Measurements from ENCODE around the gene MEIOSIN. TPM values are rescaled to one million over a fixed set of nuclear protein-coding genes. Genes with fewer than 3 reads are reported as not detected.
A peak's percentile ranks its signal among the peaks of the same experiment; 100 is the strongest.

MEIOSIN gene
- total and polyA plus RNA-seq, 9 of the 15 experiments (the other 6 are each of a cell fraction or from before 2014, with no cell fraction given), result 0.06 to 2.0 (median 0.76) TPM

GRCh38 chr19:45716359-45717130 is 16.7 kb upstream of the MEIOSIN start (continued):
- TF ChIP-seq ZBTB11 (CRISPR knock-in tag; IDR thresholded peaks at IDR 0.05), result no peak
- TF ChIP-seq BRD9 (IDR thresholded peaks at IDR 0.05; ENCODE audit: low read depth, partially characterized antibody), result peak; percentile 31
- no peak for TF ChIP-seq ELF4 (CRISPR knock-in tag; IDR thresholded peaks at IDR 0.05)
- no peak for TF ChIP-seq ASH1L (IDR thresholded peaks at IDR 0.05; ENCODE audit: borderline replicate concordance, low read depth, partially characterized antibody)
- no peak for TF ChIP-seq SREBF2 (CRISPR knock-in tag; IDR thresholded peaks at IDR 0.05)
- no peak; the same call in 1 of the 2 replicates for TF ChIP-seq L3MBTL2 (IDR thresholded peaks at IDR 0.05)
- peak; percentile 45; the same call in 1 of the 2 replicates for TF ChIP-seq SMARCE1 (IDR thresholded peaks at IDR 0.05)
- TF ChIP-seq ARNT (IDR thresholded peaks at IDR 0.05), result peak in 1 of 2 experiments; percentile 11; a peak in 1 of 4 replicates
- no peak for TF ChIP-seq PHF20 (IDR thresholded peaks at IDR 0.05; ENCODE audit: partially characterized antibody)
- no peak for TF ChIP-seq MCM2 (IDR thresholded peaks at IDR 0.05; ENCODE audit: low read depth)
- TF ChIP-seq SAP30 (IDR thresholded peaks at IDR 0.05; ENCODE audit: borderline replicate concordance, insufficient read depth, low read depth, low read length, poor library complexity, severe bottlenecking), result no peak
- TF ChIP-seq DPF2 (IDR thresholded peaks at IDR 0.05), result no peak; the same call in 1 of the 2 replicates
- TF ChIP-seq LARP7 (IDR thresholded peaks at IDR 0.05), result 0 out of 2 replicates have a peak, but pooled peaks have one; percentile 47
- TF ChIP-seq IFI16 (CRISPR knock-in tag; IDR thresholded peaks at IDR 0.05), result no peak
- 0 out of 2 replicates have a peak, but pooled peaks have one; percentile 26 for TF ChIP-seq MECOM (CRISPR knock-in tag; IDR thresholded peaks at IDR 0.05)
- TF ChIP-seq ZBTB9 (CRISPR knock-in tag; IDR thresholded peaks at IDR 0.05), result no peak
- peak in 1 of 2 experiments; percentile 57; a peak in 1 of 4 replicates for TF ChIP-seq SIN3A (IDR thresholded peaks at IDR 0.05; ENCODE audit: borderline replicate concordance in 2 of 2, control insufficient read depth in 1 of 2, low read depth in 2 of 2, low read length in 2 of 2)
- TF ChIP-seq NCOA4 (IDR thresholded peaks at IDR 0.05; ENCODE audit: partially characterized antibody), result peak; percentile 27
- no peak for TF ChIP-seq RBBP5 (IDR thresholded peaks at IDR 0.05; ENCODE audit: borderline replicate concordance, insufficient read depth, low read length, poor library complexity, severe bottlenecking)
- no peak for TF ChIP-seq CSDE1 (IDR thresholded peaks at IDR 0.05)
- peak; percentile 48; the same call in 1 of the 2 replicates for TF ChIP-seq KHSRP (IDR thresholded peaks at IDR 0.05)
- 0 out of 2 replicates have a peak, but pooled peaks have one; percentile 14 for TF ChIP-seq CXXC5 (CRISPR knock-in tag; IDR thresholded peaks at IDR 0.05)
- TF ChIP-seq TARDBP (IDR thresholded peaks at IDR 0.05), result no peak
- peak; percentile 88 for TF ChIP-seq NFATC3 (IDR thresholded peaks at IDR 0.05)
- TF ChIP-seq COPS2 (conservative IDR thresholded peaks at IDR 0.05), result no peak
